Vagina (tissue), 2 donors: ENCODE measurements around the gene CACNA2D4.

Experiments
- POLR2A ChIP-seq, 2 donors: fragments of 450-650 bp; IDR thresholded peaks; one replicate each; pipeline ENCODE4 v1.6.1; 2017; ENCODE audit warnings: antibody characterized with exemption in 2 of 2, mild to moderate bottlenecking in 2 of 2, moderate library complexity in 2 of 2
- POLR2AphosphoS5 ChIP-seq, 2 donors: sonication (generic); formaldehyde crosslinking; IDR thresholded peaks; one replicate each; pipeline ENCODE4 v1.9.0; 2017; ENCODE audit warnings: antibody characterized with exemption in 2 of 2, mild to moderate bottlenecking in 2 of 2, low read depth in 1 of 2; ENCODE audit not compliant: insufficient read depth in 1 of 2
- TF ChIP-seq, protein P1 (sequence below), 3 experiments: fragments of 450-650 bp in 2 of 3; fragments of 200-600 bp in 1 of 3; sonication (generic) in 1 of 3; IDR thresholded peaks; one replicate each; pipeline ENCODE4 v1.5.1; 2017 to 2019; ENCODE audit warnings: antibody characterized with exemption in 3 of 3, mild to moderate bottlenecking in 2 of 3, moderate library complexity in 2 of 3

DNA sequence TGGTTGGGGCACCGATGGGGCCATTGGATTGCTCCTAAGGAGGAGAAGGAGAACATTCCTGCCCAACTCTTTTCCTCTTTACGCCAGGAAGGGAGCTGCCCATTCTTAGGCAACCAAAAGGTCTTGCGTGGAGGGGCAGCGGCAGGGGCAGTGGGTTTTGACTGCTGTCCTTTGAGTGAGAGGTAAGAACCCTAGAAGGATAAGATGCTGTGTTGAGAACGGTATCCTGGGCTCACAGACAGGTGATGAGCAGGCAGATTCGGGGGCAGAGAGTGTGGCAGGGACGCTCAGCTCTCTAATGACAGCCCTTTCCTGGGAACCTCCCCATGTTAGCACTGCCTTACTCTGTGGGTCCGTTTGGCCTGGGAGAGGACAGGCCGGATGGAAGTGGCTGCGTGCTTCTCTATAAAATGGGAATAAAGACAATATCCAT lies 84.8 kb downstream of the CACNA2D4 start:
- TF ChIP-seq, protein P1, sequence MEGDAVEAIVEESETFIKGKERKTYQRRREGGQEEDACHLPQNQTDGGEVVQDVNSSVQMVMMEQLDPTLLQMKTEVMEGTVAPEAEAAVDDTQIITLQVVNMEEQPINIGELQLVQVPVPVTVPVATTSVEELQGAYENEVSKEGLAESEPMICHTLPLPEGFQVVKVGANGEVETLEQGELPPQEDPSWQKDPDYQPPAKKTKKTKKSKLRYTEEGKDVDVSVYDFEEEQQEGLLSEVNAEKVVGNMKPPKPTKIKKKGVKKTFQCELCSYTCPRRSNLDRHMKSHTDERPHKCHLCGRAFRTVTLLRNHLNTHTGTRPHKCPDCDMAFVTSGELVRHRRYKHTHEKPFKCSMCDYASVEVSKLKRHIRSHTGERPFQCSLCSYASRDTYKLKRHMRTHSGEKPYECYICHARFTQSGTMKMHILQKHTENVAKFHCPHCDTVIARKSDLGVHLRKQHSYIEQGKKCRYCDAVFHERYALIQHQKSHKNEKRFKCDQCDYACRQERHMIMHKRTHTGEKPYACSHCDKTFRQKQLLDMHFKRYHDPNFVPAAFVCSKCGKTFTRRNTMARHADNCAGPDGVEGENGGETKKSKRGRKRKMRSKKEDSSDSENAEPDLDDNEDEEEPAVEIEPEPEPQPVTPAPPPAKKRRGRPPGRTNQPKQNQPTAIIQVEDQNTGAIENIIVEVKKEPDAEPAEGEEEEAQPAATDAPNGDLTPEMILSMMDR (IDR thresholded peaks at IDR 0.05) = no peak
- no peak for TF ChIP-seq POLR2AphosphoS5 (IDR thresholded peaks at IDR 0.05; ENCODE audit: insufficient read depth in 1 of 2, low read depth in 1 of 2)
- TF ChIP-seq POLR2A (IDR thresholded peaks at IDR 0.05) = no peak
